ENCODE data around the gene OR5P2.

- no peak for TF ChIP-seq GATA2 (IDR thresholded peaks at IDR 0.05; ENCODE audit: low read depth, low read length)
- TF ChIP-seq GATA3 (IDR thresholded peaks at IDR 0.05; ENCODE audit: low read depth, low read length): no peak
Observed at GRCh38 chr11:7833527-7833926, 36.8 kb upstream of the OR5P2 start.
